ENCODE results near the gene NOS3.

DNA sequence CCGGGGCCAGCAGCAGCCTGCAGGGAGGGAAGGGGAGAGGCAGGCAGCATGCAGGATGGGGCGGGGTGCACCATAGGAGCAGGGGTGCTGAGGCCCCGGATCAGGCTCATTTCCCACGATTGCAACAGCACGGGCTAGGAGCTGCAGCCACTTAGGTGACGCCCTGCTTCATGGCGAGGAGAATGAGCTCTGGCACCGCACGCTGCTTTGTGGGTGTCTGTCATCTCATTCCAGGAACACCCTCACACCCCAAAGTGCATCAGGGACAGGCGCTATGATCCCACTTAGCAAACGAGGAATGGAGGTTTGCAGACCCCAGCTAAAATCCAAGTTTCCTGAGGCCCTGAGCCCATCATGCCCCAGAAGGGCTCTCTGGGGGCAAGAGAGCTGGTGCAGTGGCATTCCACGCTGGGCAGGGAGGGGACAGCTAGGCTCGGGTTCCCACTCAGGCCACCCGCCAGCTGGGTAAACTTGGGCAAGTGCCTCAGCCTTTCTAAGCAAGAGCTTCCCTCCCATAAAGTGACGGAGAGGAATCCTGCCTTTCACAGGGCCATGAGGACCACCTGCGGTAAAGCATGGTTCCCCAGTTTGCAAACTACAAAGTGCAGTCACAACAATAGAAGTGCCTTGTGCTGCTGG lies 22.0 kb upstream of the NOS3 start:
- TF ChIP-seq EZH2 (IDR thresholded peaks at IDR 0.05; ENCODE audit: low read depth, unreplicated experiment) (no peak), CREB1 (CRISPR knock-in tag; IDR thresholded peaks at IDR 0.05; ENCODE audit: low read depth) (no peak), EZH2phosphoT487 (IDR thresholded peaks at IDR 0.05; ENCODE audit: unreplicated experiment) (no peak), NANOG (IDR thresholded peaks at IDR 0.05; ENCODE audit: borderline replicate concordance) (no peak), JUNB (IDR thresholded peaks at IDR 0.05; ENCODE audit: unreplicated experiment) (no peak), POLR2AphosphoS5 (IDR thresholded peaks at IDR 0.05; ENCODE audit: low read depth) (no peak), STAT1 (IDR thresholded peaks at IDR 0.05; ENCODE audit: unreplicated experiment) (no peak), ETS1 (IDR thresholded peaks at IDR 0.05) (no peak), ZNF331 (CRISPR knock-in tag; IDR thresholded peaks at IDR 0.05; ENCODE audit: low read depth) (no peak)
- TF ChIP-seq, protein P1, sequence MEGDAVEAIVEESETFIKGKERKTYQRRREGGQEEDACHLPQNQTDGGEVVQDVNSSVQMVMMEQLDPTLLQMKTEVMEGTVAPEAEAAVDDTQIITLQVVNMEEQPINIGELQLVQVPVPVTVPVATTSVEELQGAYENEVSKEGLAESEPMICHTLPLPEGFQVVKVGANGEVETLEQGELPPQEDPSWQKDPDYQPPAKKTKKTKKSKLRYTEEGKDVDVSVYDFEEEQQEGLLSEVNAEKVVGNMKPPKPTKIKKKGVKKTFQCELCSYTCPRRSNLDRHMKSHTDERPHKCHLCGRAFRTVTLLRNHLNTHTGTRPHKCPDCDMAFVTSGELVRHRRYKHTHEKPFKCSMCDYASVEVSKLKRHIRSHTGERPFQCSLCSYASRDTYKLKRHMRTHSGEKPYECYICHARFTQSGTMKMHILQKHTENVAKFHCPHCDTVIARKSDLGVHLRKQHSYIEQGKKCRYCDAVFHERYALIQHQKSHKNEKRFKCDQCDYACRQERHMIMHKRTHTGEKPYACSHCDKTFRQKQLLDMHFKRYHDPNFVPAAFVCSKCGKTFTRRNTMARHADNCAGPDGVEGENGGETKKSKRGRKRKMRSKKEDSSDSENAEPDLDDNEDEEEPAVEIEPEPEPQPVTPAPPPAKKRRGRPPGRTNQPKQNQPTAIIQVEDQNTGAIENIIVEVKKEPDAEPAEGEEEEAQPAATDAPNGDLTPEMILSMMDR (conservative IDR thresholded peaks at IDR 0.05; ENCODE audit: low read depth in 2 of 2), result no peak
- TF ChIP-seq, protein P2, sequence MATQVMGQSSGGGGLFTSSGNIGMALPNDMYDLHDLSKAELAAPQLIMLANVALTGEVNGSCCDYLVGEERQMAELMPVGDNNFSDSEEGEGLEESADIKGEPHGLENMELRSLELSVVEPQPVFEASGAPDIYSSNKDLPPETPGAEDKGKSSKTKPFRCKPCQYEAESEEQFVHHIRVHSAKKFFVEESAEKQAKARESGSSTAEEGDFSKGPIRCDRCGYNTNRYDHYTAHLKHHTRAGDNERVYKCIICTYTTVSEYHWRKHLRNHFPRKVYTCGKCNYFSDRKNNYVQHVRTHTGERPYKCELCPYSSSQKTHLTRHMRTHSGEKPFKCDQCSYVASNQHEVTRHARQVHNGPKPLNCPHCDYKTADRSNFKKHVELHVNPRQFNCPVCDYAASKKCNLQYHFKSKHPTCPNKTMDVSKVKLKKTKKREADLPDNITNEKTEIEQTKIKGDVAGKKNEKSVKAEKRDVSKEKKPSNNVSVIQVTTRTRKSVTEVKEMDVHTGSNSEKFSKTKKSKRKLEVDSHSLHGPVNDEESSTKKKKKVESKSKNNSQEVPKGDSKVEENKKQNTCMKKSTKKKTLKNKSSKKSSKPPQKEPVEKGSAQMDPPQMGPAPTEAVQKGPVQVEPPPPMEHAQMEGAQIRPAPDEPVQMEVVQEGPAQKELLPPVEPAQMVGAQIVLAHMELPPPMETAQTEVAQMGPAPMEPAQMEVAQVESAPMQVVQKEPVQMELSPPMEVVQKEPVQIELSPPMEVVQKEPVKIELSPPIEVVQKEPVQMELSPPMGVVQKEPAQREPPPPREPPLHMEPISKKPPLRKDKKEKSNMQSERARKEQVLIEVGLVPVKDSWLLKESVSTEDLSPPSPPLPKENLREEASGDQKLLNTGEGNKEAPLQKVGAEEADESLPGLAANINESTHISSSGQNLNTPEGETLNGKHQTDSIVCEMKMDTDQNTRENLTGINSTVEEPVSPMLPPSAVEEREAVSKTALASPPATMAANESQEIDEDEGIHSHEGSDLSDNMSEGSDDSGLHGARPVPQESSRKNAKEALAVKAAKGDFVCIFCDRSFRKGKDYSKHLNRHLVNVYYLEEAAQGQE (IDR thresholded peaks at IDR 0.05; ENCODE audit: unreplicated experiment), result no peak

Data from GM23338 (cell line).